Activated CD8-positive, alpha-beta memory T cell treated with anti-CD3 and anti-CD28 coated beads for 48 hours (primary cell): ENCODE measurements around the gene TTPAL.

Experiments used
- DNase-seq, 3 experiments: peaks; one replicate each; pipeline ENCODE4 v3.0.0-alpha.2; 2020; ENCODE audit warnings: low read depth in 2 of 3, low spot score in 2 of 3

Gene TTPAL

GRCh38 chr20:44439318-44439717 is 36.4 kb upstream of the TTPAL start:
- no peak for DNase-seq

GRCh38 chr20:44442298-44443070 is 33.2 kb upstream of the TTPAL start:
- no peak for DNase-seq

DNA sequence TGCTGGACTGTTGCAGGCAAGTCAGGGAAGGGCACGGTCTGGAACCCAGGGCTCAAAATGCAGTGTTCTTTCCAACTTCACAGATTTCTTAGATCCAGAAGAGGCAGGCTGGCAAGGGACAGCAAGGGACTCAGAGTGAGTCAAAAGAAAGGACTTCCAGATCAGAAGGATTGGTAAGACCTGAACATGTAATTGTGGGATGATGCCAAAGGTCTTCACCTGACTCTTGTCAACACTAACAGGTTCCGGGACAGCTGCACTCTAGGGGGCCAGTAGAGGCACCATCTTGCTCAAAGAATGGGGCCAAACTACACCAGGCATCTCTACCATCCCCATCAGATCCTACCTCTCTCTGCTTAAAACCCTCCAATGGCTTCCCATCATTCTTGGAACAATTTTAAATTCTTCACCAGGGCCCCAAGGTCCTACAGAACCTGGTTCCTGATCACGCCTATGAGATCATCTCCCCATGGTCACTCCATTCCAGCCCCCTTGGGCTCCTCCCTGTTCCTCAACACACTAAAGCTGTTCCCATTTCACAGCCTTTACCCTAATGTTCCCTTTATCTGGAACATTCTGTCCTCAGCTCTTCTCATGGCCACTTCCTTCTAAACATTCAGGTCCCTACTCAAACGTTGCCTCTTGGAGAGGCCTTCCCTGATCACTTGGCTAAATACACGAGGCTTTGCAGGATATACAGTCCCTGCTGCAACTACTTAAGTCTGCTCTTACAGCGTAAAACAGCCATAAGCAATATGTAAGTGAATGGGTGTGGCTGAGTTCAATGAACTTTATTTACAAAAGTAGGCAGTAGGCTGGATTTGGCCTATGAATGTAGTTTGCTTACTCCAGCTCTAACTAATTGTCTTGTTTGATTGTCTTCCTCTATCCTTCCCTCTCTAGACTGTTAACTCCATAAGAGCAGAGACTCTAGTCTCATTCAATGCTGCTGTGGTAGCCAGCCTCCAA is 29.6 kb upstream of the TTPAL start:
- no peak for DNase-seq

- no peak for DNase-seq
Observed at GRCh38 chr20:44447827-44448419, 27.8 kb upstream of the TTPAL start.

- no peak for DNase-seq
Observed at GRCh38 chr20:44448753-44449546, 26.7 kb upstream of the TTPAL start.

GRCh38 chr20:44449864-44450263 is 25.8 kb upstream of the TTPAL start:
- no peak for DNase-seq

DNA sequence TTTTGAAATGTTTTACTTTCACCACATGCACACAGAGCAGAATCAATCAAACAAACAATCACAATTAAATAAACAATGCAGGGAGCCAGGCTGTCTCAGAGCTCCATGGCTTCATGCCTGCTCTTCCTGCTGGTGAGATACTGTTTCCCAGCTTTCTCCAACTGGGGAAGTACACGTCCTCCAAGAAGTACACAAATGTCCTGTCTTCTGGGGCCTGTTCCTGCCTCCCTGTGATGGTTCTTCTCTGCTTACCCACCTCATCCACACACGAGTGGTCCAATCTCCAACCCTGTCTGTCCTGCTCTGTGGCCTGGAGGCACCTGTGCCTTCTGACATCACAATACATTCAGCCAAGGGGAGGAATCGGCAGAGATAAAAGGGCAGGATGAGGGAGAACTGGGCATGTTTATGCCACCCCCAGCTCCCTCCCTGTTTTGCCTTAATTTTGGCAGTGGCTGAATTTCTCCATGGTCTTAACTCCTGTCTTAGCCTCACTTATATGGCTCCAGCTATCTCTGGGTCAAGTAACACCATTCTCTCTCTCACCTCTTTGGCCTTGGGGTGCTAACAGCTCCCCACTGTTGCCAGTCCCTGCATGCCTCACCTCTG is 25.3 kb upstream of the TTPAL start:
- no peak for DNase-seq

GRCh38 chr20:44450903-44451450 is 24.7 kb upstream of the TTPAL start:
- DNase-seq, result no peak

GRCh38 chr20:44454306-44454963 is 21.2 kb upstream of the TTPAL start:
- DNase-seq, result no peak

DNA sequence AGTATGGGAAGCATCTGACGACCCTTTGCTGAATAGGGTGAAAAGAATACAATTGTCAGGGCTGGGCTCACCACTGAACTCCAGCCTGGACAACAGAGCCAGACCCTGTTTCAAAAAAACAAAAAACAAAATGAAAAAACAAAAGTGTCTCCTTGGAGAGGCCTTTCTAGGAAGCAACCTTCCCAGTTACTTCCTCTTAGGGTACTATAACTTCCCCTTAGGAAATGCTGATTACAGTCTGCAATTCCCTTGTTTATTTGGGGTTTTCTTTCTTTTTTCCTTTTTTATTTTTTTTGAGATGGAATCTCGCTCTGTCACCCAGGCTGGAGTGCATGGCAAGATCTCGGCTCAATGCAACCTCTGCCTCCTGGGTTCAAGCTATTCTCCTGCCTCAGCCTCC is 20.5 kb upstream of the TTPAL start:
- DNase-seq, result no peak

- DNase-seq, result no peak
Observed at GRCh38 chr20:44456611-44457010, 19.1 kb upstream of the TTPAL start.

GRCh38 chr20:44457016-44457415 is 18.7 kb upstream of the TTPAL start:
- DNase-seq, result no peak

DNA sequence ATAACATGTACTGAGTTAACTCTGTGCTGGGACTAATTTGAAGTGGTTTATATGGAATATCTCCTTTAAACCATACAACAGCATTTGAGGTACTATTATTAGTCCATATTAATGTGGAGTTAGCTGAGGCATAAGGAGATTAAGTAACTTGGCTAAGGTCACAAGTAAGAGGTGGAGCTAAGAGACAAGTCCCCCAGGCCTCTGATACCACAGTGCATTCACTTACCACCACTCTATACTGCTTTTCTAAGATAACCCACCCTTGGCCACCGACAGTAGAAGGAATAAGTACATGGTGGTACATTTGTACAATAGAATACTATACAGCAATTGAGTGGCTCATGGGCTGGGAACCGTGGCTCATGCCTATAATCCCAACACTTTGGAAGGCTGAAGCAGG is 16.4 kb upstream of the TTPAL start:
- no peak for DNase-seq

- DNase-seq, result no peak
Observed at GRCh38 chr20:44460795-44461141, 14.9 kb upstream of the TTPAL start.

GRCh38 chr20:44461142-44461802 is 14.4 kb upstream of the TTPAL start:
- no peak for DNase-seq

DNA sequence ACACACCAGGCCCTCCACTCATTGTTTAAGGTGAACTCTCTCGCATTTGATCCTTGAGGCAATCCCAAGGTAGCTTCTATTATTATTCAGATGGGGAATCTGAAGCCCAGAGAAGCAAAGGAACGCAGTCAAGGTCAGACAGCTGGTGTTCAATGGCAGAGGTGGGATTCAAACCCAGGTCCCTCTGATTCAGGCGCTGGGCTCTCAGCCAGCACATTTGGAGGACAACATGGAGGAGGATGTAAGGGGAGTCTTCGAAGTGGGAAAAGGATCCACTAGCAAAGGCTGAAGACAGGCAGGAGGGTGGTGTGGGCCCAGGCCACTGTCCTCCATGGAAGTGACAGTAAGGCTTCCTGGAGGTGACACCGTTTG is 13.9 kb upstream of the TTPAL start:
- no peak for DNase-seq

DNA sequence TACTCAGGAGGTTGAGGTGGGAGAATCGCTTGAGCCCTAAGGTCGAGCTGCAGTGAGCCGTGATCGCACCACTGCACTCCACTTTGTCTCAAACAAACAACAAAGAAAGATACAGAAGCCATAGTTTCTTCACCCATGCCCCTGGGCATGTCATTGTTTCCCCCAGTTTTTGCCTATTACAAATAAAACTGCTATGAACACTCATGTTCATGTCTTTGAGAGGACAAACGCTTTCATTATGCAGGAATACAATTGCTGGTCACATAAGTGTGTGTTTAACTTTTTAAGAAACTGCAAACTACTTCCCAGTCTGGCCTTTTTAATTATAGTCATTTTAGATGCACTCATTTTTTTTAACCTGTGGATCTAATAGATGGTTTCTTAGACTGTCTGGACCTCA is 12.2 kb upstream of the TTPAL start:
- no peak for DNase-seq

GRCh38 chr20:44464514-44464913 is 11.2 kb upstream of the TTPAL start:
- DNase-seq, result no peak

DNA sequence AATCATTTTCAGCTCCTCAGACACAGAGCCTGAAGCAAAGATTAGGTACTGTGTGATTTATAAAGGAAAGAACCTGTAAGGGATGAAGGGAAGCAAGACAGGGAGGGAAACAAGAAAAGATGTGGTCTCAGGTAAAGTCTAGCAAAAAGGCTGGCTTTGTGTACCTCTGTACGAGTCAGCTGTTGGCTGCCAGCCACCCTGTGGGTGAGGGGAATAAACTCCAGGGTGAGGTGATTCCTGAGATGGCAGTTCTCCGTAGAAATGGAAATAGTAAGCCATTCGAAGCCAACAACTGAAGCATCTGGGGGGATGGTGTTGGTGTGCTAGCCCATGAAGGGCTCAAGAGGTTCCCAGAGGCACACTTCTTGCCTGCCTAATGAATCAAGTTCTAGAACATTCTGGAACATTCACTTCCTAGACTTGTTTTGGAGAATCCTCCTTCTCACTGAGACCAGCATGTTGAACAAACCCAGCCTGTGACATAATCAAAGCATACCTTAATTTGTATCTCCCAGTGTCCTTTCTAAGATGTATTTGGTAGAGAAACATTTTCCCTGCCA is 10.6 kb upstream of the TTPAL start:
- DNase-seq, result no peak
